ENCODE results near the gene SFN.

The SFN gene

GRCh38 chr1:26853156-26853555 is 9.8 kb upstream of the SFN start:
- H3K79me2 ChIP-seq (ENCODE audit: low read length): no peaks in the 10 kb centered on the region
- H4K20me1 ChIP-seq (ENCODE audit: insufficient read depth, low read length): no peaks in the 10 kb centered on the region
- no peaks in the 10 kb centered on the region for H3K4me1 ChIP-seq (ENCODE audit: low read length)
- no peak overlapping the region for H3K4me2 ChIP-seq (ENCODE audit: low read length)
- H3K9me3 ChIP-seq (ENCODE audit: insufficient read depth, low read length): no peaks in the 10 kb centered on the region
- H3K36me3 ChIP-seq (replicated peaks; ENCODE audit: low read depth, low read length): peaks cover 26% of the 10 kb centered on the region
- H3K9ac ChIP-seq (ENCODE audit: low read length): no peak overlapping the region
- TF ChIP-seq, protein P1, sequence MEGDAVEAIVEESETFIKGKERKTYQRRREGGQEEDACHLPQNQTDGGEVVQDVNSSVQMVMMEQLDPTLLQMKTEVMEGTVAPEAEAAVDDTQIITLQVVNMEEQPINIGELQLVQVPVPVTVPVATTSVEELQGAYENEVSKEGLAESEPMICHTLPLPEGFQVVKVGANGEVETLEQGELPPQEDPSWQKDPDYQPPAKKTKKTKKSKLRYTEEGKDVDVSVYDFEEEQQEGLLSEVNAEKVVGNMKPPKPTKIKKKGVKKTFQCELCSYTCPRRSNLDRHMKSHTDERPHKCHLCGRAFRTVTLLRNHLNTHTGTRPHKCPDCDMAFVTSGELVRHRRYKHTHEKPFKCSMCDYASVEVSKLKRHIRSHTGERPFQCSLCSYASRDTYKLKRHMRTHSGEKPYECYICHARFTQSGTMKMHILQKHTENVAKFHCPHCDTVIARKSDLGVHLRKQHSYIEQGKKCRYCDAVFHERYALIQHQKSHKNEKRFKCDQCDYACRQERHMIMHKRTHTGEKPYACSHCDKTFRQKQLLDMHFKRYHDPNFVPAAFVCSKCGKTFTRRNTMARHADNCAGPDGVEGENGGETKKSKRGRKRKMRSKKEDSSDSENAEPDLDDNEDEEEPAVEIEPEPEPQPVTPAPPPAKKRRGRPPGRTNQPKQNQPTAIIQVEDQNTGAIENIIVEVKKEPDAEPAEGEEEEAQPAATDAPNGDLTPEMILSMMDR (IDR thresholded peaks at IDR 0.05; ENCODE audit: low read depth, low read length): peak; percentile 63
- TF ChIP-seq EZH2phosphoT487 (IDR thresholded peaks at IDR 0.05; ENCODE audit: low read depth): no peak
- H3K27me3 ChIP-seq (ENCODE audit: low read depth, low read length): no peaks in the 10 kb centered on the region
- no peak overlapping the region for H3K4me3 ChIP-seq (ENCODE audit: low read length)
- no peak overlapping the region for H3K27ac ChIP-seq (ENCODE audit: low read length)
- H2AFZ ChIP-seq (ENCODE audit: low read depth, low read length): no peak overlapping the region

DNA sequence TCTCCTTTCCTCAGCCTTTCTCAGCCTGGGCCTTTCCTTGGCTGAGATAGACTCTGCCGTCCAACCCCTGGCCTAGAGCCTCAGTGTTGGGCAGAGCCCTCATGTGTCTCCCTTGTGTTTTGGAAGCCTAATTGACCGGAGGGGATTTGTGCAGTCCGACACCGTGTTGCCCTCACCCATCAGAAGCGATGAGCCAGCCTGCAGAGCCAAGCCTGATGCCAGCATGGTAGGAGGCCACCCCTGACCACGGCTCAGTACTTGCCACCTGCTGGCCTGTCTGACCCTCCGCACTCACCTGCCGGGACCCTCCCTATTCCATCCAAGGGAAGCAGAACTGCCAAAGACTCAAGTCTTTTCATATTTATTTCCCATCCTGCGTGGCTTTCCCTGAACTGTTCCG is 9.3 kb upstream of the SFN start:
- no peak for TF ChIP-seq EZH2phosphoT487 (IDR thresholded peaks at IDR 0.05; ENCODE audit: low read depth)
- TF ChIP-seq, protein P1 (IDR thresholded peaks at IDR 0.05; ENCODE audit: low read depth, low read length): no peak
- H4K20me1 ChIP-seq (ENCODE audit: insufficient read depth, low read length): no peaks in the 10 kb centered on the region
- H3K4me1 ChIP-seq (ENCODE audit: low read length): no peaks in the 10 kb centered on the region
- no peak overlapping the region for H3K9ac ChIP-seq (ENCODE audit: low read length)
- H3K27ac ChIP-seq (ENCODE audit: low read length): no peak overlapping the region
- H2AFZ ChIP-seq (ENCODE audit: low read depth, low read length): no peak overlapping the region
- no peaks in the 10 kb centered on the region for H3K9me3 ChIP-seq (ENCODE audit: insufficient read depth, low read length)
- H3K27me3 ChIP-seq (ENCODE audit: low read depth, low read length): no peaks in the 10 kb centered on the region
- no peaks in the 10 kb centered on the region for H3K79me2 ChIP-seq (ENCODE audit: low read length)
- H3K4me2 ChIP-seq (ENCODE audit: low read length): no peak overlapping the region
- H3K4me3 ChIP-seq (ENCODE audit: low read length): no peak overlapping the region
- H3K36me3 ChIP-seq (replicated peaks; ENCODE audit: low read depth, low read length): peaks cover 26% of the 10 kb centered on the region

DNA sequence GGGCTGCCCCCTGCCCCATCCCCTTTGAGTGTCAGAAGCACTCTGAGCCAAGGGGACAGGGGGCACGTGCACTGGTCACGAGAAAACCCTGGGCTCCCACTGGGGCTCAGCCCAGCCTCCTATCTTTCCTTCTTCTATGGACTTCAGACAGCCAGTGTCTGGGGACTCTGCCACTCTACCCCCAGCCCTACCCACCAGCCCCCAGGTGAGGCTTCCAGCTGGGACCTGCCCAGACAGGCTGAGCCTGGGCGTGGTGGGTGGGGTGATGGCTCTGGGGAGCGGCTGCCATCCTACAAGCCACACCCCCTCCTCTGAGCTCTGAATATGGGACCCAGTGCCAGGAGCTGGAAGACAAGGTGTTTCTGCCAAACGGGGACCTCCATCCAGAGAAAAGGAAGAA is 8.0 kb upstream of the SFN start:
- Histone ChIP-seq H3K79me2 (ENCODE audit: low read length) (no peaks in the 10 kb centered on the region), H3K27me3 (ENCODE audit: low read depth, low read length) (no peaks in the 10 kb centered on the region), H3K36me3 (replicated peaks; ENCODE audit: low read depth, low read length) (peaks cover 26% of the 10 kb centered on the region), H3K4me1 (ENCODE audit: low read length) (no peaks in the 10 kb centered on the region), H3K27ac (ENCODE audit: low read length) (no peak overlapping the region), H3K4me3 (ENCODE audit: low read length) (no peak overlapping the region), H2AFZ (ENCODE audit: low read depth, low read length) (no peak overlapping the region), H3K9ac (ENCODE audit: low read length) (no peak overlapping the region), H3K9me3 (ENCODE audit: insufficient read depth, low read length) (no peaks in the 10 kb centered on the region), H3K4me2 (ENCODE audit: low read length) (no peak overlapping the region), H4K20me1 (ENCODE audit: insufficient read depth, low read length) (no peaks in the 10 kb centered on the region)
- TF ChIP-seq EZH2phosphoT487 (IDR thresholded peaks at IDR 0.05; ENCODE audit: low read depth): no peak
- TF ChIP-seq, protein P1 (IDR thresholded peaks at IDR 0.05; ENCODE audit: low read depth, low read length): no peak

GRCh38 chr1:26855636-26856035 is 7.3 kb upstream of the SFN start:
- no peak overlapping the region for H3K4me2 ChIP-seq (ENCODE audit: low read length)

More at GRCh38 chr1:26855636-26856035, 7.3 kb upstream of the SFN start:
- no peak overlapping the region for H3K4me3 ChIP-seq (ENCODE audit: low read length)
- H3K27me3 ChIP-seq (ENCODE audit: low read depth, low read length): no peaks in the 10 kb centered on the region
- H3K79me2 ChIP-seq (ENCODE audit: low read length): no peaks in the 10 kb centered on the region
- H4K20me1 ChIP-seq (ENCODE audit: insufficient read depth, low read length): no peaks in the 10 kb centered on the region
- H3K4me1 ChIP-seq (ENCODE audit: low read length): no peaks in the 10 kb centered on the region
- no peak overlapping the region for H2AFZ ChIP-seq (ENCODE audit: low read depth, low read length)
- no peak overlapping the region for H3K27ac ChIP-seq (ENCODE audit: low read length)
- TF ChIP-seq, protein P1 (IDR thresholded peaks at IDR 0.05; ENCODE audit: low read depth, low read length): no peak
- no peak for TF ChIP-seq EZH2phosphoT487 (IDR thresholded peaks at IDR 0.05; ENCODE audit: low read depth)
- no peak overlapping the region for H3K9ac ChIP-seq (ENCODE audit: low read length)
- no peaks in the 10 kb centered on the region for H3K9me3 ChIP-seq (ENCODE audit: insufficient read depth, low read length)
- peaks cover 26% of the 10 kb centered on the region for H3K36me3 ChIP-seq (replicated peaks; ENCODE audit: low read depth, low read length)

All from OCI-LY3 (cell line).